ENCODE data around the gene EPAS1.

Gene EPAS1

GRCh38 chr2:46379213-46380037, 82.2 kb downstream of the EPAS1 start:
- H3K9ac ChIP-seq (ENCODE audit: low read depth in 1 of 2, low read length in 2 of 2): no peak overlapping the region
- no peak overlapping the region for H3K4me3 ChIP-seq (ENCODE audit: low read length in 2 of 2)
- peaks cover 64 to 73% of the 10 kb centered on the region in 2 donors for H3K36me3 ChIP-seq (ENCODE audit: control insufficient read depth in 2 of 2, insufficient read depth in 2 of 2, low read length in 2 of 2)
- no peaks in the 10 kb centered on the region for H3K27me3 ChIP-seq (ENCODE audit: control insufficient read depth in 2 of 2, insufficient read depth in 2 of 2, low read length in 2 of 2)
- H3K9me3 ChIP-seq (ENCODE audit: control insufficient read depth in 2 of 2, low read length in 2 of 2): no peaks in the 10 kb centered on the region
- peaks cover 3 to 5% of the 10 kb centered on the region in 2 donors for H3K4me1 ChIP-seq (ENCODE audit: control insufficient read depth in 2 of 2, insufficient read depth in 2 of 2, low read length in 2 of 2)
- no peak overlapping the region for H3K27ac ChIP-seq (ENCODE audit: low read depth in 2 of 2, low read length in 2 of 2)

GRCh38 chr2:46380038-46380940, 83.1 kb downstream of the EPAS1 start:
- Histone ChIP-seq H3K27me3 (ENCODE audit: control insufficient read depth in 2 of 2, insufficient read depth in 2 of 2, low read length in 2 of 2) (no peaks in the 10 kb centered on the region), H3K4me1 (ENCODE audit: control insufficient read depth in 2 of 2, insufficient read depth in 2 of 2, low read length in 2 of 2) (peaks cover 3 to 5% of the 10 kb centered on the region in 2 donors), H3K9ac (ENCODE audit: low read depth in 1 of 2, low read length in 2 of 2) (no peak overlapping the region), H3K36me3 (ENCODE audit: control insufficient read depth in 2 of 2, insufficient read depth in 2 of 2, low read length in 2 of 2) (peaks cover 64 to 73% of the 10 kb centered on the region in 2 donors), H3K9me3 (ENCODE audit: control insufficient read depth in 2 of 2, low read length in 2 of 2) (no peaks in the 10 kb centered on the region), H3K4me3 (ENCODE audit: low read length in 2 of 2) (no peak overlapping the region), H3K27ac (ENCODE audit: low read depth in 2 of 2, low read length in 2 of 2) (no peak overlapping the region)

GRCh38 chr2:46381263-46381849, 84.1 kb downstream of the EPAS1 start:
- H3K27ac ChIP-seq (ENCODE audit: low read depth in 2 of 2, low read length in 2 of 2): no peak overlapping the region
- H3K9me3 ChIP-seq (ENCODE audit: control insufficient read depth in 2 of 2, low read length in 2 of 2): no peaks in the 10 kb centered on the region
- H3K36me3 ChIP-seq (ENCODE audit: control insufficient read depth in 2 of 2, insufficient read depth in 2 of 2, low read length in 2 of 2): peaks cover 67 to 73% of the 10 kb centered on the region in 2 donors
- peaks cover 3 to 5% of the 10 kb centered on the region in 2 donors for H3K4me1 ChIP-seq (ENCODE audit: control insufficient read depth in 2 of 2, insufficient read depth in 2 of 2, low read length in 2 of 2)
- H3K9ac ChIP-seq (ENCODE audit: low read depth in 1 of 2, low read length in 2 of 2): no peak overlapping the region
- no peaks in the 10 kb centered on the region for H3K27me3 ChIP-seq (ENCODE audit: control insufficient read depth in 2 of 2, insufficient read depth in 2 of 2, low read length in 2 of 2)
- no peak overlapping the region for H3K4me3 ChIP-seq (ENCODE audit: low read length in 2 of 2)

- no peak overlapping the region for H3K27ac ChIP-seq (ENCODE audit: low read depth in 2 of 2, low read length in 2 of 2)
- no peaks in the 10 kb centered on the region for H3K27me3 ChIP-seq (ENCODE audit: control insufficient read depth in 2 of 2, insufficient read depth in 2 of 2, low read length in 2 of 2)
- H3K4me1 ChIP-seq (ENCODE audit: control insufficient read depth in 2 of 2, insufficient read depth in 2 of 2, low read length in 2 of 2): peaks cover 3 to 5% of the 10 kb centered on the region in 2 donors
- no peaks in the 10 kb centered on the region for H3K9me3 ChIP-seq (ENCODE audit: control insufficient read depth in 2 of 2, low read length in 2 of 2)
- H3K4me3 ChIP-seq (ENCODE audit: low read length in 2 of 2): no peak overlapping the region
- H3K36me3 ChIP-seq (ENCODE audit: control insufficient read depth in 2 of 2, insufficient read depth in 2 of 2, low read length in 2 of 2): peaks cover 68 to 72% of the 10 kb centered on the region in 2 donors
- H3K9ac ChIP-seq (ENCODE audit: low read depth in 1 of 2, low read length in 2 of 2): no peak overlapping the region
These were observed 84.7 kb downstream of the EPAS1 start for GRCh38 chr2:46381871-46382270.

- Histone ChIP-seq H3K4me1 (ENCODE audit: control insufficient read depth in 2 of 2, insufficient read depth in 2 of 2, low read length in 2 of 2) (peaks cover 3 to 5% of the 10 kb centered on the region in 2 donors), H3K27me3 (ENCODE audit: control insufficient read depth in 2 of 2, insufficient read depth in 2 of 2, low read length in 2 of 2) (no peaks in the 10 kb centered on the region), H3K27ac (ENCODE audit: low read depth in 2 of 2, low read length in 2 of 2) (no peak overlapping the region), H3K9ac (ENCODE audit: low read depth in 1 of 2, low read length in 2 of 2) (no peak overlapping the region), H3K9me3 (ENCODE audit: control insufficient read depth in 2 of 2, low read length in 2 of 2) (no peaks in the 10 kb centered on the region), H3K36me3 (ENCODE audit: control insufficient read depth in 2 of 2, insufficient read depth in 2 of 2, low read length in 2 of 2) (peaks cover 64 to 72% of the 10 kb centered on the region in 2 donors), H3K4me3 (ENCODE audit: low read length in 2 of 2) (no peak overlapping the region)
These were observed 85.3 kb downstream of the EPAS1 start for GRCh38 chr2:46382331-46383112.

GRCh38 chr2:46383113-46383395, 85.8 kb downstream of the EPAS1 start:
- Histone ChIP-seq H3K9ac (ENCODE audit: low read depth in 1 of 2, low read length in 2 of 2) (no peak overlapping the region), H3K4me3 (ENCODE audit: low read length in 2 of 2) (no peak overlapping the region), H3K36me3 (ENCODE audit: control insufficient read depth in 2 of 2, insufficient read depth in 2 of 2, low read length in 2 of 2) (peaks cover 59 to 67% of the 10 kb centered on the region in 2 donors), H3K27me3 (ENCODE audit: control insufficient read depth in 2 of 2, insufficient read depth in 2 of 2, low read length in 2 of 2) (no peaks in the 10 kb centered on the region), H3K4me1 (ENCODE audit: control insufficient read depth in 2 of 2, insufficient read depth in 2 of 2, low read length in 2 of 2) (peaks cover 2 to 5% of the 10 kb centered on the region in 2 donors), H3K27ac (ENCODE audit: low read depth in 2 of 2, low read length in 2 of 2) (no peak overlapping the region), H3K9me3 (ENCODE audit: control insufficient read depth in 2 of 2, low read length in 2 of 2) (no peaks in the 10 kb centered on the region)

GRCh38 chr2:46383784-46384456, 86.7 kb downstream of the EPAS1 start:
- Histone ChIP-seq H3K4me1 (ENCODE audit: control insufficient read depth in 2 of 2, insufficient read depth in 2 of 2, low read length in 2 of 2) (peaks cover 0 to 5% of the 10 kb centered on the region in 2 donors), H3K27me3 (ENCODE audit: control insufficient read depth in 2 of 2, insufficient read depth in 2 of 2, low read length in 2 of 2) (no peaks in the 10 kb centered on the region), H3K27ac (ENCODE audit: low read depth in 2 of 2, low read length in 2 of 2) (no peak overlapping the region), H3K4me3 (ENCODE audit: low read length in 2 of 2) (no peak overlapping the region), H3K9ac (ENCODE audit: low read depth in 1 of 2, low read length in 2 of 2) (no peak overlapping the region), H3K9me3 (ENCODE audit: control insufficient read depth in 2 of 2, low read length in 2 of 2) (no peaks in the 10 kb centered on the region), H3K36me3 (ENCODE audit: control insufficient read depth in 2 of 2, insufficient read depth in 2 of 2, low read length in 2 of 2) (peaks cover 51 to 59% of the 10 kb centered on the region in 2 donors)

GRCh38 chr2:46384457-46384815, 87.2 kb downstream of the EPAS1 start:
- H3K4me1 ChIP-seq (ENCODE audit: control insufficient read depth in 2 of 2, insufficient read depth in 2 of 2, low read length in 2 of 2): peaks cover 0 to 2% of the 10 kb centered on the region in 2 donors
- H3K27ac ChIP-seq (ENCODE audit: low read depth in 2 of 2, low read length in 2 of 2): no peak overlapping the region
- no peak overlapping the region for H3K4me3 ChIP-seq (ENCODE audit: low read length in 2 of 2)
- no peak overlapping the region for H3K9ac ChIP-seq (ENCODE audit: low read depth in 1 of 2, low read length in 2 of 2)
- H3K27me3 ChIP-seq (ENCODE audit: control insufficient read depth in 2 of 2, insufficient read depth in 2 of 2, low read length in 2 of 2): no peaks in the 10 kb centered on the region
- H3K9me3 ChIP-seq (ENCODE audit: control insufficient read depth in 2 of 2, low read length in 2 of 2): no peaks in the 10 kb centered on the region
- H3K36me3 ChIP-seq (ENCODE audit: control insufficient read depth in 2 of 2, insufficient read depth in 2 of 2, low read length in 2 of 2): peaks cover 49 to 53% of the 10 kb centered on the region in 2 donors

- Histone ChIP-seq H3K4me1 (ENCODE audit: control insufficient read depth in 2 of 2, insufficient read depth in 2 of 2, low read length in 2 of 2) (no peaks in the 10 kb centered on the region), H3K27me3 (ENCODE audit: control insufficient read depth in 2 of 2, insufficient read depth in 2 of 2, low read length in 2 of 2) (no peaks in the 10 kb centered on the region), H3K9ac (ENCODE audit: low read depth in 1 of 2, low read length in 2 of 2) (no peak overlapping the region), H3K36me3 (ENCODE audit: control insufficient read depth in 2 of 2, insufficient read depth in 2 of 2, low read length in 2 of 2) (peaks cover 38 to 39% of the 10 kb centered on the region in 2 donors), H3K27ac (ENCODE audit: low read depth in 2 of 2, low read length in 2 of 2) (no peak overlapping the region), H3K4me3 (ENCODE audit: low read length in 2 of 2) (no peak overlapping the region), H3K9me3 (ENCODE audit: control insufficient read depth in 2 of 2, low read length in 2 of 2) (no peaks in the 10 kb centered on the region)
These were observed 88.8 kb downstream of the EPAS1 start for GRCh38 chr2:46385786-46386577.
